Ovary (tissue), 3 donors: ENCODE data around the gene ABCF3.

ENCODE experiments used
- EP300 ChIP-seq: sonication (generic); formaldehyde crosslinking; IDR thresholded peaks from one replicate; pipeline ENCODE4 v1.6.1; 2017; ENCODE audit warnings: antibody characterized with exemption
- POLR2A ChIP-seq: fragments of 450-650 bp; IDR thresholded peaks from one replicate; pipeline ENCODE4 v1.6.1; 2017; ENCODE audit warnings: antibody characterized with exemption, mild to moderate bottlenecking, moderate library complexity
- TF ChIP-seq, protein P1 (sequence below), 3 donors: fragments of 450-650 bp in 2 of 3; fragments of 200-600 bp in 1 of 3; IDR thresholded peaks; one replicate each; pipeline versions ENCODE4 v1.5.1 to v1.8.0; 2016 to 2022; ENCODE audit warnings: antibody characterized with exemption in 3 of 3, mild to moderate bottlenecking in 1 of 3
- donor health status: DM: no; HTN: no; CAD: no.

DNA sequence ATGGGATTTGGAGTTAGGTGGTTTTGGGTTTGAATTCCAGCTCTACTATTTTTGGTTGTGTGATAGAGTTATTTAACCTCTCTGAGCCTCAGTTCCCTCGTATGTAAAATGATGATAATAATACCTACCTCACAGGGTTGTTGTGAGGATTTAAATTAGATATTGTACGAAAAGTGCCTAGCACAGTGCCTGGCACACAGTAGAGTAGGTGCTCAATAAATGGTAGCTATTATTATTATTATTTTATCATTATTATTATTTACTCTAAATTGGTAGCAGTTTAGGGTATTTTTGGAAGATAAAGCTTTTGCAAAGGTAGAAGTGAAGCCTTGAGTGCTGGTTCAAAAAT, 12.7 kb upstream of the ABCF3 start:
- TF ChIP-seq, protein P1, sequence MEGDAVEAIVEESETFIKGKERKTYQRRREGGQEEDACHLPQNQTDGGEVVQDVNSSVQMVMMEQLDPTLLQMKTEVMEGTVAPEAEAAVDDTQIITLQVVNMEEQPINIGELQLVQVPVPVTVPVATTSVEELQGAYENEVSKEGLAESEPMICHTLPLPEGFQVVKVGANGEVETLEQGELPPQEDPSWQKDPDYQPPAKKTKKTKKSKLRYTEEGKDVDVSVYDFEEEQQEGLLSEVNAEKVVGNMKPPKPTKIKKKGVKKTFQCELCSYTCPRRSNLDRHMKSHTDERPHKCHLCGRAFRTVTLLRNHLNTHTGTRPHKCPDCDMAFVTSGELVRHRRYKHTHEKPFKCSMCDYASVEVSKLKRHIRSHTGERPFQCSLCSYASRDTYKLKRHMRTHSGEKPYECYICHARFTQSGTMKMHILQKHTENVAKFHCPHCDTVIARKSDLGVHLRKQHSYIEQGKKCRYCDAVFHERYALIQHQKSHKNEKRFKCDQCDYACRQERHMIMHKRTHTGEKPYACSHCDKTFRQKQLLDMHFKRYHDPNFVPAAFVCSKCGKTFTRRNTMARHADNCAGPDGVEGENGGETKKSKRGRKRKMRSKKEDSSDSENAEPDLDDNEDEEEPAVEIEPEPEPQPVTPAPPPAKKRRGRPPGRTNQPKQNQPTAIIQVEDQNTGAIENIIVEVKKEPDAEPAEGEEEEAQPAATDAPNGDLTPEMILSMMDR (IDR thresholded peaks at IDR 0.05) = no peak
- TF ChIP-seq POLR2A (no peak), EP300 (no peak)
